Measurements from ENCODE around the gene MED27.

Gene MED27

GRCh38 chr9:131851414-131851813, 228.3 kb downstream of the MED27 start:
- DNase-seq (ENCODE audit: low spot score), result no peak

- no peak for DNase-seq (ENCODE audit: low spot score)
Measured at GRCh38 chr9:131849391-131849790, 230.3 kb downstream of the MED27 start.

- no peak for DNase-seq (ENCODE audit: low spot score)
Measured at GRCh38 chr9:131848570-131849160, 231.0 kb downstream of the MED27 start.

GRCh38 chr9:131847665-131848354, 231.9 kb downstream of the MED27 start:
- DNase-seq (ENCODE audit: low spot score), result no peak

- no peak for DNase-seq (ENCODE audit: low spot score)
Measured at GRCh38 chr9:131845305-131846298, 234.1 kb downstream of the MED27 start.

- no peak for DNase-seq (ENCODE audit: low spot score)
Measured at GRCh38 chr9:131844745-131845118, 234.9 kb downstream of the MED27 start.

- no peak for DNase-seq (ENCODE audit: low spot score)
Measured at GRCh38 chr9:131843989-131844744, 235.5 kb downstream of the MED27 start.

- DNase-seq (ENCODE audit: low spot score), result no peak
Measured at GRCh38 chr9:131841765-131842318, 237.8 kb downstream of the MED27 start.

GRCh38 chr9:131840751-131841702, 238.6 kb downstream of the MED27 start:
- no peak for DNase-seq (ENCODE audit: low spot score)

- no peak for DNase-seq (ENCODE audit: low spot score)
Measured at GRCh38 chr9:131840220-131840619, 239.4 kb downstream of the MED27 start.

GRCh38 chr9:131839281-131840084, 240.2 kb downstream of the MED27 start:
- DNase-seq (ENCODE audit: low spot score), result no peak

GRCh38 chr9:131838530-131839280, 241.0 kb downstream of the MED27 start:
- no peak for DNase-seq (ENCODE audit: low spot score)

- no peak for DNase-seq (ENCODE audit: low spot score)
Measured at GRCh38 chr9:131837836-131838235, 241.8 kb downstream of the MED27 start.

GRCh38 chr9:131837316-131837715, 242.4 kb downstream of the MED27 start:
- peak; percentile 85 for DNase-seq (ENCODE audit: low spot score)

GRCh38 chr9:131836607-131837315, 242.9 kb downstream of the MED27 start:
- DNase-seq (ENCODE audit: low spot score), result no peak

- no peak for DNase-seq (ENCODE audit: low spot score)
Measured at GRCh38 chr9:131836021-131836420, 243.6 kb downstream of the MED27 start.

GRCh38 chr9:131835151-131835910, 244.3 kb downstream of the MED27 start:
- no peak for DNase-seq (ENCODE audit: low spot score)

- DNase-seq (ENCODE audit: low spot score), result no peak
Measured at GRCh38 chr9:131834721-131835120, 244.9 kb downstream of the MED27 start.

Measured in HuH-7.5 (cell line).